Measurements from ENCODE around the gene GOLPH3.

Gene GOLPH3

DNA sequence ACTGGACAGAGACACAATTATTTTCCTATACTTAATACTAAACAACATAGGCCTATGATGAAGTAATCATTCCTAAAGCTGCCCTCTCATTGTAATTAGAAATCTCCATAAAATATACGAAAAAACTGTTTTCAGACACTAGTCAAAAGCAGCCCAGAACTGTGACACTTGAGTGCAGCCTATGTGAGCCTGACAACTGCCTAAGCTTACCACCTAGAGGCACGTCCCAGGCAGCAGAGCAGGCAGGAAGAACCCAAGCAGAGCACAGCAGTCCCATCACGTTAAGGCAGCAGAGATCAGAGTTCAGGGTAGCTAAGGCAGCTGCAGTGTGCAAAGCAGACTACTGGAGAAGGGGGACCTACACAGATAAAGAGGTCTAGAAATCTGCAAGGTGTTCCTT, 46.4 kb downstream of the GOLPH3 start:
- peaks cover 14% of the 10 kb centered on the region for H3K4me1 ChIP-seq (ENCODE audit: control insufficient read depth, insufficient read depth, low read length)
- POLR2A ChIA-PET: no interaction called here
- no peaks in the 10 kb centered on the region for H3K9me3 ChIP-seq (ENCODE audit: control insufficient read depth, insufficient read depth, low read depth, low read length)
- CTCF ChIA-PET: interaction anchor here (1.3 kb wide), 1 partner anchor 105 kb away, joined by 3 read pairs; no protein-coding TSS in a partner anchor
- TF ChIP-seq ZNF48 (tag by site-specific recombination; IDR thresholded peaks at IDR 0.05) (no peak), ZIC2 (tag by site-specific recombination; IDR thresholded peaks at IDR 0.05) (peak; percentile 52)
- peaks cover 24 to 44% of the 10 kb centered on the region in 2 experiments for H3K36me3 ChIP-seq (ENCODE audit: control insufficient read depth in 2 of 2, insufficient read depth in 1 of 2, low read length in 2 of 2)
- H3K27ac ChIP-seq (ENCODE audit: extremely low read depth, low read depth, low read length): no peak overlapping the region; the same call in 1 of the 2 replicates
- H3K4me3 ChIP-seq (ENCODE audit: low read depth, low read length): no peak overlapping the region

GRCh38 chr5:32126691-32127090, 47.4 kb downstream of the GOLPH3 start:
- CTCF ChIA-PET: interaction anchor here (0.6 to 1.3 kb wide), 4 partner anchors 9 to 106 kb away, joined by 3 to 4 read pairs (median 3); no protein-coding TSS in a partner anchor

GRCh38 chr5:32123889-32124676, 50.0 kb downstream of the GOLPH3 start:
- Histone ChIP-seq H3K9me3 (ENCODE audit: control insufficient read depth, insufficient read depth, low read depth, low read length) (no peaks in the 10 kb centered on the region), H3K4me1 (ENCODE audit: control insufficient read depth, insufficient read depth, low read length) (no peaks in the 10 kb centered on the region; the same call in 1 of the 2 replicates), H3K27ac (ENCODE audit: extremely low read depth, low read depth, low read length) (no peak overlapping the region), H3K36me3 (ENCODE audit: control insufficient read depth in 2 of 2, insufficient read depth in 1 of 2, low read length in 2 of 2) (peaks cover 37 to 66% of the 10 kb centered on the region in 2 experiments), H3K4me3 (ENCODE audit: low read depth, low read length) (no peak overlapping the region)
- CTCF ChIA-PET: no interaction called here
- POLR2A ChIA-PET: no interaction called here
- no peak for TF ChIP-seq REST (tag by site-specific recombination; IDR thresholded peaks at IDR 0.05)
- TF ChIP-seq ZSCAN16 (tag by site-specific recombination; IDR thresholded peaks at IDR 0.05): no peak
- no peak for TF ChIP-seq ZNF660 (tag by site-specific recombination; IDR thresholded peaks at IDR 0.05)
- TF ChIP-seq ZNF292 (tag by site-specific recombination; IDR thresholded peaks at IDR 0.05; ENCODE audit: borderline replicate concordance, low read depth): no peak
- TF ChIP-seq ZBTB17 (tag by site-specific recombination; IDR thresholded peaks at IDR 0.05): no peak
- TF ChIP-seq ZNF175 (tag by site-specific recombination; IDR thresholded peaks at IDR 0.05): no peak
- no peak for TF ChIP-seq REPIN1 (tag by site-specific recombination; IDR thresholded peaks at IDR 0.05; ENCODE audit: low read depth)
- TF ChIP-seq, protein P1, sequence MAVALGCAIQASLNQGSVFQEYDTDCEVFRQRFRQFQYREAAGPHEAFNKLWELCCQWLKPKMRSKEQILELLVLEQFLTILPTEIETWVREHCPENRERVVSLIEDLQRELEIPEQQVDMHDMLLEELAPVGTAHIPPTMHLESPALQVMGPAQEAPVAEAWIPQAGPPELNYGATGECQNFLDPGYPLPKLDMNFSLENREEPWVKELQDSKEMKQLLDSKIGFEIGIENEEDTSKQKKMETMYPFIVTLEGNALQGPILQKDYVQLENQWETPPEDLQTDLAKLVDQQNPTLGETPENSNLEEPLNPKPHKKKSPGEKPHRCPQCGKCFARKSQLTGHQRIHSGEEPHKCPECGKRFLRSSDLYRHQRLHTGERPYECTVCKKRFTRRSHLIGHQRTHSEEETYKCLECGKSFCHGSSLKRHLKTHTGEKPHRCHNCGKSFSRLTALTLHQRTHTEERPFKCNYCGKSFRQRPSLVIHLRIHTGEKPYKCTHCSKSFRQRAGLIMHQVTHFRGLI (tag by site-specific recombination; IDR thresholded peaks at IDR 0.05): no peak
- TF ChIP-seq, protein P2, sequence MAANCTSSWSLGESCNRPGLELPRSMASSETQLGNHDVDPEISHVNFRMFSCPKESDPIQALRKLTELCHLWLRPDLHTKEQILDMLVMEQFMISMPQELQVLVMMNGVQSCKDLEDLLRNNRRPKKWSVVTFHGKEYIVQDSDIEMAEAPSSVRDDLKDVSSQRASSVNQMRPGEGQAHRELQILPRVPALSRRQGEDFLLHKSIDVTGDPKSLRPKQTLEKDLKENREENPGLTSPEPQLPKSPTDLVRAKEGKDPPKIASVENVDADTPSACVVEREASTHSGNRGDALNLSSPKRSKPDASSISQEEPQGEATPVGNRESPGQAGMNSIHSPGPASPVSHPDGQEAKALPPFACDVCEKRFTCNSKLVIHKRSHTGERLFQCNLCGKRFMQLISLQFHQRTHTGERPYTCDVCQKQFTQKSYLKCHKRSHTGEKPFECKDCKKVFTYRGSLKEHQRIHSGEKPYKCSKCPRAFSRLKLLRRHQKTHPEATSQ (tag by site-specific recombination; IDR thresholded peaks at IDR 0.05): no peak
- TF ChIP-seq ZNF311 (tag by site-specific recombination; IDR thresholded peaks at IDR 0.05; ENCODE audit: borderline replicate concordance): no peak
- TF ChIP-seq ZNF274 (IDR thresholded peaks at IDR 0.05; ENCODE audit: low read length): no peak
- no peak for TF ChIP-seq ZNF274 (tag by site-specific recombination; IDR thresholded peaks at IDR 0.05; ENCODE audit: borderline replicate concordance)
- no peak for TF ChIP-seq ZNF596 (tag by site-specific recombination; IDR thresholded peaks at IDR 0.05)
- no peak for TF ChIP-seq ZNF335 (tag by site-specific recombination; conservative IDR thresholded peaks at IDR 0.05)
- no peak for TF ChIP-seq ZNF658 (tag by site-specific recombination; IDR thresholded peaks at IDR 0.05)

More at GRCh38 chr5:32126691-32127090, 47.4 kb downstream of the GOLPH3 start:
- Histone ChIP-seq H3K4me3 (ENCODE audit: low read depth, low read length) (no peak overlapping the region), H3K27ac (ENCODE audit: extremely low read depth, low read depth, low read length) (no peak overlapping the region), H3K4me1 (ENCODE audit: control insufficient read depth, insufficient read depth, low read length) (peaks cover 14% of the 10 kb centered on the region), H3K36me3 (ENCODE audit: control insufficient read depth in 2 of 2, insufficient read depth in 1 of 2, low read length in 2 of 2) (peaks cover 16 to 52% of the 10 kb centered on the region in 2 experiments), H3K9me3 (ENCODE audit: control insufficient read depth, insufficient read depth, low read depth, low read length) (no peaks in the 10 kb centered on the region)
- POLR2A ChIA-PET: interaction anchor here (0.6 kb wide), 1 partner anchor 14 kb away, joined by 3 read pairs; no protein-coding TSS in a partner anchor
- TF ChIP-seq ZNF624 (tag by site-specific recombination; IDR thresholded peaks at IDR 0.05): no peak
- no peak for TF ChIP-seq ZBTB8A (tag by site-specific recombination; IDR thresholded peaks at IDR 0.05)
- no peak for TF ChIP-seq IKZF3 (tag by site-specific recombination; IDR thresholded peaks at IDR 0.05)
- no peak for TF ChIP-seq ZIC2 (tag by site-specific recombination; IDR thresholded peaks at IDR 0.05)
- no peak for TF ChIP-seq PBX3 (CRISPR knock-in tag; IDR thresholded peaks at IDR 0.05)
- TF ChIP-seq ZNF221 (tag by site-specific recombination; IDR thresholded peaks at IDR 0.05; ENCODE audit: borderline replicate concordance): no peak
